C1 segment of cervical spinal cord (tissue), 14 donors: Measurements from ENCODE around the gene AGBL4.

Source experiments
- DNase-seq, 14 donors: peaks; one replicate each; lab custom pipeline; 2025; lab: John Stamatoyannopoulos, UW

Gene AGBL4

GRCh38 chr1:48725341-48726046 is 1298.3 kb downstream of the AGBL4 start:
- no peak for DNase-seq

GRCh38 chr1:48720929-48721328 is 1302.8 kb downstream of the AGBL4 start:
- DNase-seq: no peak

GRCh38 chr1:48718705-48719104 is 1305.0 kb downstream of the AGBL4 start:
- no peak for DNase-seq

- DNase-seq: no peak
Measured at GRCh38 chr1:48718116-48718630, 1305.6 kb downstream of the AGBL4 start.

GRCh38 chr1:48717082-48717481 is 1306.7 kb downstream of the AGBL4 start:
- no peak for DNase-seq

GRCh38 chr1:48715921-48716320 is 1307.8 kb downstream of the AGBL4 start:
- DNase-seq: no peak

- no peak for DNase-seq
Measured at GRCh38 chr1:48710915-48711314, 1312.8 kb downstream of the AGBL4 start.

- no peak for DNase-seq
Measured at GRCh38 chr1:48710318-48710717, 1313.4 kb downstream of the AGBL4 start.

- DNase-seq: no peak
Measured at GRCh38 chr1:48704736-48705135, 1319.0 kb downstream of the AGBL4 start.

GRCh38 chr1:48701445-48701844 is 1322.3 kb downstream of the AGBL4 start:
- DNase-seq: no peak

- peak in 10 of 14 donors; percentile 2 to 61 (median 19) for DNase-seq
Measured at GRCh38 chr1:48697066-48697707, 1326.6 kb downstream of the AGBL4 start.

GRCh38 chr1:48695161-48695560 is 1328.6 kb downstream of the AGBL4 start:
- no peak for DNase-seq

GRCh38 chr1:48693674-48694320 is 1330.0 kb downstream of the AGBL4 start:
- no peak for DNase-seq

- DNase-seq: no peak
Measured at GRCh38 chr1:48693180-48693579, 1330.6 kb downstream of the AGBL4 start.

GRCh38 chr1:48692235-48692634 is 1331.5 kb downstream of the AGBL4 start:
- no peak for DNase-seq

- DNase-seq: no peak
Measured at GRCh38 chr1:48691429-48692001, 1332.2 kb downstream of the AGBL4 start.

- no peak for DNase-seq
Measured at GRCh38 chr1:48688102-48688760, 1335.5 kb downstream of the AGBL4 start.

GRCh38 chr1:48687282-48688045 is 1336.3 kb downstream of the AGBL4 start:
- DNase-seq: no peak

GRCh38 chr1:48686159-48686558 is 1337.6 kb downstream of the AGBL4 start:
- no peak for DNase-seq

- peak in 1 of 14 donors; percentile 2 for DNase-seq
Measured at GRCh38 chr1:48684381-48684780, 1339.4 kb downstream of the AGBL4 start.

- DNase-seq: peak in 1 of 14 donors; percentile 13
Measured at GRCh38 chr1:48683839-48684238, 1339.9 kb downstream of the AGBL4 start.
